ENCODE data around the gene CEP120. TPM values are rescaled to one million over a fixed set of nuclear protein-coding genes. Genes with fewer than 3 reads are reported as not detected.
"Not testable (repeated sequence)": the region's sequence is repeated elsewhere in the genome, so short reads cannot be mapped to it uniquely, and the experiment has no call there.

CEP120 gene
- 10 to 100 TPM in 1 of 6 experiments, 1 to 10 TPM in 5; 5.7 to 12.7 (median 7.1) TPM for total RNA-seq
- long read RNA-seq = 0 reads

- Histone ChIP-seq H3K27me3 (no peaks in the 10 kb centered on the region), H3K36me3 (no peaks in the 10 kb centered on the region), H3K9me3 (no peaks in the 10 kb centered on the region), H3K4me1 (peaks cover 0 to 16% (median 7%) of the 10 kb centered on the region in 4 donors), H3K27ac (peak within 1 kb of the TSS; percentile 86 to 88 (median 88)), H3K4me3 (peak within 1 kb of the TSS; percentile 84 to 97 (median 86))
- TF ChIP-seq POLR2A (IDR thresholded peaks at IDR 0.05) (peak; percentile 92), CTCF (IDR thresholded peaks at IDR 0.05) (peak; percentile 64 to 85 (median 76))
- ATAC-seq (peak; percentile 98 to 100 (median 98)), DNase-seq (peak; percentile 98 to 99 (median 99))
- intact Hi-C loops (cut with DNase I) = no loop called here
- WGBS (ENCODE audit: insufficient coverage, low coverage, low lambda C conversion rate, missing lambda C conversion rate) = under 1% methylated on average over 32 of the region's 47 CpGs
Observed at GRCh38 chr5:123423278-123424149, at the start of gene CEP120. Gene CEP120 (minus strand): TSS chr5:123423403. CDS start chr5:123422998, 405 bp downstream.

- no peak overlapping the region for H3K27ac ChIP-seq
- no peaks in the 10 kb centered on the region for H3K36me3 ChIP-seq
- H3K4me3 ChIP-seq = no peak overlapping the region
- intact Hi-C loops (cut with DNase I) = no loop called here
- H3K27me3 ChIP-seq = no peaks in the 10 kb centered on the region
- H3K9me3 ChIP-seq = no peaks in the 10 kb centered on the region
- ATAC-seq (no peak), DNase-seq (no peak)
- no peaks in the 10 kb centered on the region for H3K4me1 ChIP-seq
- TF ChIP-seq CTCF (IDR thresholded peaks at IDR 0.05) = no peak
- no peak for TF ChIP-seq POLR2A (IDR thresholded peaks at IDR 0.05)
- 79% methylated on average over 8 of the region's 8 CpGs for WGBS (ENCODE audit: insufficient coverage, low coverage, low lambda C conversion rate, missing lambda C conversion rate)
Observed at GRCh38 chr5:123472150-123472924, 49.1 kb upstream of the CEP120 start.

GRCh38 chr5:123471385-123471784 lies 48.2 kb upstream of the CEP120 start:
- no peak overlapping the region for H3K27ac ChIP-seq
- H3K27me3 ChIP-seq = no peaks in the 10 kb centered on the region
- no peaks in the 10 kb centered on the region for H3K4me1 ChIP-seq
- no peaks in the 10 kb centered on the region for H3K9me3 ChIP-seq
- DNase-seq (no peak), ATAC-seq (no peak)
- intact Hi-C loops (cut with DNase I) = no loop called here
- WGBS (ENCODE audit: insufficient coverage, low coverage, low lambda C conversion rate, missing lambda C conversion rate) = 71% methylated on average over 2 of the region's 3 CpGs
- no peak overlapping the region for H3K4me3 ChIP-seq
- no peaks in the 10 kb centered on the region for H3K36me3 ChIP-seq
- TF ChIP-seq CTCF (IDR thresholded peaks at IDR 0.05) = no peak
- TF ChIP-seq POLR2A (IDR thresholded peaks at IDR 0.05) = no peak

- H3K27ac ChIP-seq; H3K4me3 ChIP-seq; DNase-seq; ATAC-seq; H3K4me1 ChIP-seq; H3K27me3 ChIP-seq; H3K36me3 ChIP-seq; intact Hi-C loops (cut with DNase I); H3K9me3 ChIP-seq: not testable (repeated sequence)
- WGBS (ENCODE audit: insufficient coverage, low coverage, low lambda C conversion rate, missing lambda C conversion rate) = 83% methylated on average over 1 of the region's 1 CpG
Observed at GRCh38 chr5:123466839-123467238, 43.6 kb upstream of the CEP120 start.
